Cortex of kidney (tissue), 1 donor: ENCODE results near the gene ZDHHC7.
"Not testable (repeated sequence)": the region's sequence is repeated elsewhere in the genome, so short reads cannot be mapped to it uniquely, and the experiment has no call there.

Source experiments
- DNase-seq: peaks from one replicate; lab custom pipeline; 2025; lab: John Stamatoyannopoulos, UW

ZDHHC7 gene

GRCh38 chr16:85010931-85011845 is at the start of gene ZDHHC7:
Gene ZDHHC7, minus strand, starts transcription at chr16:85011535. Its CDS starts 20,917 bp downstream, at chr16:84990618.
- peak; percentile 66 for DNase-seq

- DNase-seq, result no peak
Observed at GRCh38 chr16:85058909-85059308, 47.6 kb upstream of the ZDHHC7 start.

GRCh38 chr16:85057948-85058347 is 46.6 kb upstream of the ZDHHC7 start:
- no peak for DNase-seq

- no peak for DNase-seq
Observed at GRCh38 chr16:85057212-85057889, 46.0 kb upstream of the ZDHHC7 start.

- DNase-seq, result no peak
Observed at GRCh38 chr16:85056211-85056748, 44.9 kb upstream of the ZDHHC7 start.

GRCh38 chr16:85055493-85056210 is 44.3 kb upstream of the ZDHHC7 start:
- DNase-seq, result no peak

- DNase-seq, result no peak
Observed at GRCh38 chr16:85054948-85055492, 43.7 kb upstream of the ZDHHC7 start.

- DNase-seq, result not testable (repeated sequence)
Observed at GRCh38 chr16:85054321-85054720, 43.0 kb upstream of the ZDHHC7 start.

- no peak for DNase-seq
Observed at GRCh38 chr16:85052536-85052935, 41.2 kb upstream of the ZDHHC7 start.

- no peak for DNase-seq
Observed at GRCh38 chr16:85051683-85052082, 40.3 kb upstream of the ZDHHC7 start.

GRCh38 chr16:85051067-85051581 is 39.8 kb upstream of the ZDHHC7 start:
- no peak for DNase-seq

- DNase-seq, result no peak
Observed at GRCh38 chr16:85049706-85050305, 38.5 kb upstream of the ZDHHC7 start.

GRCh38 chr16:85048921-85049562 is 37.7 kb upstream of the ZDHHC7 start:
- no peak for DNase-seq

GRCh38 chr16:85047867-85048455 is 36.6 kb upstream of the ZDHHC7 start:
- DNase-seq, result no peak

GRCh38 chr16:85046931-85047866 is 35.9 kb upstream of the ZDHHC7 start:
- DNase-seq, result no peak

GRCh38 chr16:85046472-85046916 is 35.2 kb upstream of the ZDHHC7 start:
- DNase-seq, result no peak

GRCh38 chr16:85045641-85046471 is 34.5 kb upstream of the ZDHHC7 start:
- no peak for DNase-seq

GRCh38 chr16:85045077-85045476 is 33.7 kb upstream of the ZDHHC7 start:
- no peak for DNase-seq
